NCI-H2196 (cell line): ENCODE data around the gene LAIR1.
"Not testable (repeated sequence)": the region's sequence is repeated elsewhere in the genome, so short reads cannot be mapped to it uniquely, and the experiment has no call there.

ENCODE experiments used
- DNase-seq: peaks from one replicate; lab custom pipeline; 2025; ENCODE audit not compliant: unreplicated experiment; lab: John Stamatoyannopoulos, UW

LAIR1 gene

GRCh38 chr19:54376610-54377285, 12.0 kb upstream of the LAIR1 start:
- DNase-seq = no peak

GRCh38 chr19:54375181-54375938, 10.6 kb upstream of the LAIR1 start:
- not testable (repeated sequence) for DNase-seq

GRCh38 chr19:54373781-54374631, 9.3 kb upstream of the LAIR1 start:
- no peak for DNase-seq

- not testable (repeated sequence) for DNase-seq
These were observed 6.7 kb upstream of the LAIR1 start for GRCh38 chr19:54371453-54371852.

- not testable (repeated sequence) for DNase-seq
These were observed 5.7 kb upstream of the LAIR1 start for GRCh38 chr19:54370434-54370796.

GRCh38 chr19:54369688-54370433, 5.1 kb upstream of the LAIR1 start:
- not testable (repeated sequence) for DNase-seq

GRCh38 chr19:54369082-54369687, 4.5 kb upstream of the LAIR1 start:
- no peak for DNase-seq

GRCh38 chr19:54366811-54367210, 2.1 kb upstream of the LAIR1 start:
- no peak for DNase-seq

GRCh38 chr19:54365798-54366197, 1.1 kb upstream of the LAIR1 start:
- DNase-seq = not testable (repeated sequence)

GRCh38 chr19:54361680-54362422, 2.9 kb downstream of the LAIR1 start:
- DNase-seq = not testable (repeated sequence)

- not testable (repeated sequence) for DNase-seq
These were observed 5.4 kb downstream of the LAIR1 start for GRCh38 chr19:54359149-54359820.

- DNase-seq = no peak
These were observed 7.3 kb downstream of the LAIR1 start for GRCh38 chr19:54357381-54357780.

- no peak for DNase-seq
These were observed 8.2 kb downstream of the LAIR1 start for GRCh38 chr19:54356444-54357056.

- DNase-seq = no peak
These were observed 9.1 kb downstream of the LAIR1 start for GRCh38 chr19:54355675-54356074.

GRCh38 chr19:54354761-54355160, 10.0 kb downstream of the LAIR1 start:
- DNase-seq = no peak

GRCh38 chr19:54352546-54352945, 12.2 kb downstream of the LAIR1 start:
- no peak for DNase-seq

- DNase-seq = no peak
These were observed 12.7 kb downstream of the LAIR1 start for GRCh38 chr19:54352041-54352440.

- no peak for DNase-seq
These were observed 13.3 kb downstream of the LAIR1 start for GRCh38 chr19:54351474-54351873.

GRCh38 chr19:54345938-54346386, 18.8 kb downstream of the LAIR1 start:
- DNase-seq = no peak
